Mesendoderm (in vitro differentiated cells): Measurements from ENCODE around the gene DDX28.
A peak's percentile ranks its signal among the peaks of the same experiment; 100 is the strongest.
"Not testable (repeated sequence)": the region's sequence is repeated elsewhere in the genome, so short reads cannot be mapped to it uniquely, and the experiment has no call there.

Source experiments
- DNase-seq: peaks from one replicate; pipeline ENCODE4 v3.0.0; 2013
- H2AK5ac ChIP-seq: 2 replicates; pipeline ENCODE4 v1.6.1; 2013; ENCODE audit warnings: low read length, inconsistent platforms
- H2BK120ac ChIP-seq: 2 replicates; pipeline ENCODE4 v1.6.1; 2013; ENCODE audit warnings: low read depth, mild to moderate bottlenecking, low read length, moderate library complexity, mixed read lengths
- H2BK15ac ChIP-seq: replicated peaks from 2 replicates; pipeline ENCODE4 v1.6.1; 2013; ENCODE audit warnings: low read depth, mild to moderate bottlenecking, moderate library complexity
- H2BK5ac ChIP-seq: 2 replicates; pipeline ENCODE4 v1.6.1; 2013; ENCODE audit warnings: low read length, inconsistent platforms
- H3K18ac ChIP-seq: 2 replicates; pipeline ENCODE4 v1.6.1; 2013; ENCODE audit warnings: mild to moderate bottlenecking, low read length, mixed read lengths
- H3K23ac ChIP-seq: one replicate; pipeline ENCODE4 v1.6.1; 2013; ENCODE audit warnings: low read length
- H3K27ac ChIP-seq: 2 replicates; pipeline ENCODE4 v1.5.1; 2013; ENCODE audit warnings: low read depth, mild to moderate bottlenecking, inconsistent platforms, low read length, moderate library complexity
- H3K27me3 ChIP-seq: 2 replicates; pipeline ENCODE4 v1.6.1; 2013; ENCODE audit warnings: low read length, control low read depth, mild to moderate bottlenecking, inconsistent platforms; ENCODE audit not compliant: insufficient read depth, poor library complexity
- H3K36me3 ChIP-seq: 2 replicates; pipeline ENCODE4 v1.6.1; 2013; ENCODE audit warnings: low read length, inconsistent platforms; ENCODE audit not compliant: control insufficient read depth, insufficient read depth
- H3K4ac ChIP-seq: one replicate; pipeline ENCODE4 v1.6.1; 2013; ENCODE audit warnings: low read depth, mild to moderate bottlenecking, low read length, moderate library complexity
- H3K4me1 ChIP-seq: 2 replicates; pipeline ENCODE4 v1.6.1; 2013; ENCODE audit warnings: low read depth, low read length, inconsistent platforms; ENCODE audit not compliant: control insufficient read depth
- H3K4me2 ChIP-seq: 2 replicates; pipeline ENCODE4 v1.6.1; 2013; ENCODE audit warnings: low read length
- H3K4me3 ChIP-seq: 2 replicates; pipeline ENCODE4 v1.5.1; 2013; ENCODE audit warnings: mild to moderate bottlenecking, low read length
- H3K56ac ChIP-seq: one replicate; pipeline ENCODE4 v1.6.1; 2013; ENCODE audit warnings: low read length
- H3K79me1 ChIP-seq: 2 replicates; pipeline ENCODE4 v1.6.1; 2013; ENCODE audit warnings: low read length, inconsistent platforms
- H3K79me2 ChIP-seq: 2 replicates; pipeline ENCODE4 v1.6.1; 2013; ENCODE audit warnings: mild to moderate bottlenecking, low read length; ENCODE audit not compliant: control insufficient read depth, insufficient read depth
- H3K9ac ChIP-seq: 2 replicates; pipeline ENCODE4 v1.6.1; 2013; ENCODE audit warnings: low read length, inconsistent platforms
- H4K5ac ChIP-seq: one replicate; pipeline ENCODE4 v1.6.1; 2013; ENCODE audit warnings: low read length
- H4K8ac ChIP-seq: one replicate; pipeline ENCODE4 v1.6.1; 2013; ENCODE audit warnings: low read depth, mild to moderate bottlenecking, control low read depth, low read length, moderate library complexity
- WGBS: extraction: QIAGEN DNeasy Blood & Tissue Kit; methylation state at CpG from one replicate; pipeline ENCODE4 v1.1.7; 2013; ENCODE audit warnings: low lambda C conversion rate, missing lambda C conversion rate; ENCODE audit not compliant: insufficient coverage; ENCODE audit errors: extremely low coverage; 5-methylcytosine and 5-hydroxymethylcytosine counted together

Gene DDX28

DNA sequence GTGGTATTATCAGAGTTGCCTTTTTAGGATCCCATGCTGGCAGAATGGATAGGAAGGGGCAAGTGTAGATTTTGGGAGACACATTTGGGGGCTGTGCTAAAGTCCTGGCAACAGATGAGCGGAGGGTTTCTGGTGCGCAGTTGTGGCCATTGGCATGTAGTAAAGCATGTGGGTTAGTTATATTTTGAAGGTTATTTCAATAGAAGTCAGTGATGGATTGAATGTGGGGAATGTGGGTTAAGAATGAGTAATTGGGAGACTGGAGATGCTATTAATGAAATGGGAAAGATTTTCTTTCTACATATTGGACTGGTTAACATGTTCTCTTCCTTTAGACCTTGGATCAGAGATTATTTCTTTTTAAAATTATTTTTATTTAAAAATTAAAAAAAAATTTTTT, 10.1 kb upstream of the DDX28 start:
- H3K4me3 ChIP-seq: no peak overlapping the region

GRCh38 chr16:68031951-68032350, 8.9 kb upstream of the DDX28 start:
- WGBS: no CpG with 5 or more reads among the region's 2 CpGs
- H3K79me2 ChIP-seq: no peaks in the 10 kb centered on the region
- no peak overlapping the region for H4K8ac ChIP-seq
- no peak overlapping the region for H3K23ac ChIP-seq
- H2BK15ac ChIP-seq: no peak overlapping the region
- no peak overlapping the region for H3K4ac ChIP-seq
- H2BK120ac ChIP-seq: no peak overlapping the region
- H3K27ac ChIP-seq: no peak overlapping the region
- H3K4me1 ChIP-seq: no peaks in the 10 kb centered on the region
- no peak for DNase-seq
- H3K18ac ChIP-seq: no peak overlapping the region
- no peak overlapping the region for H2BK5ac ChIP-seq
- H3K56ac ChIP-seq: no peak overlapping the region
- no peak overlapping the region for H2AK5ac ChIP-seq
- H3K79me1 ChIP-seq: no peaks in the 10 kb centered on the region
- no peak overlapping the region for H4K5ac ChIP-seq
- H3K9ac ChIP-seq: no peak overlapping the region
- H3K4me3 ChIP-seq: no peak overlapping the region
- H3K4me2 ChIP-seq: no peak overlapping the region
- H3K36me3 ChIP-seq: no peaks in the 10 kb centered on the region
- no peaks in the 10 kb centered on the region for H3K27me3 ChIP-seq

More for the DNA sequence above, 10.1 kb upstream of the DDX28 start:
- no peak overlapping the region for H4K5ac ChIP-seq
- no peak overlapping the region for H3K56ac ChIP-seq
- H2BK120ac ChIP-seq: no peak overlapping the region
- no peaks in the 10 kb centered on the region for H3K27me3 ChIP-seq
- H2AK5ac ChIP-seq: no peak overlapping the region
- no peak overlapping the region for H2BK5ac ChIP-seq
- H3K4me2 ChIP-seq: no peak overlapping the region
- H3K4ac ChIP-seq: no peak overlapping the region
- DNase-seq: no peak
- no CpG with 5 or more reads among the region's 2 CpGs for WGBS
- no peak overlapping the region for H3K23ac ChIP-seq
- H3K36me3 ChIP-seq: no peaks in the 10 kb centered on the region
- H3K79me2 ChIP-seq: no peaks in the 10 kb centered on the region
- H3K4me1 ChIP-seq: no peaks in the 10 kb centered on the region
- no peaks in the 10 kb centered on the region for H3K79me1 ChIP-seq
- no peak overlapping the region for H4K8ac ChIP-seq
- no peak overlapping the region for H3K27ac ChIP-seq
- no peak overlapping the region for H3K18ac ChIP-seq
- no peak overlapping the region for H3K9ac ChIP-seq
- no peak overlapping the region for H2BK15ac ChIP-seq

DNA sequence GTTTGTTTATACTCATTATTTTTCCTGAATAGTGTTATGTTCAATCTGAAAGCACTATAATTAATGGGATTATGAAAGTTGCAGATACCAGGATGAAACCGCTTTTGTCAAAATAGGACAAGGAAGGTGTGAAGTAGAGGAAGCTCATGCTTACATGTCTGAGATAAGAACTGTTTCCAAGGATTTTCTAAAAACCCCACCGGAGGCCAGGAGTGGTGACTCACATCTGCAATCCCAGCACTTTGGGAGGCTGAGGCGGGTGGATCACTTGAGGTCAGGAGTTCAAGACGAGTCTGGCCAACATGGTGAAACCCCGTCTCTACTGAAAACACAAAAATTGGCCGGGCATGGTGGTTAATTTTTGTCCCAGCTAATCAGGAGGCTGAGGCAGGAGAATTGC, 7.1 kb upstream of the DDX28 start:
- DNase-seq, H2BK120ac ChIP-seq, H4K5ac ChIP-seq, H3K4me2 ChIP-seq, H2BK5ac ChIP-seq, H3K4ac ChIP-seq, H3K56ac ChIP-seq, H2AK5ac ChIP-seq, H3K27ac ChIP-seq, H3K27me3 ChIP-seq, H3K36me3 ChIP-seq, H4K8ac ChIP-seq, H2BK15ac ChIP-seq, H3K79me1 ChIP-seq, H3K4me1 ChIP-seq, H3K18ac ChIP-seq, H3K79me2 ChIP-seq, H3K23ac ChIP-seq, H3K4me3 ChIP-seq, H3K9ac ChIP-seq: not testable (repeated sequence)
- WGBS: no CpG with 5 or more reads among the region's 6 CpGs

DNA sequence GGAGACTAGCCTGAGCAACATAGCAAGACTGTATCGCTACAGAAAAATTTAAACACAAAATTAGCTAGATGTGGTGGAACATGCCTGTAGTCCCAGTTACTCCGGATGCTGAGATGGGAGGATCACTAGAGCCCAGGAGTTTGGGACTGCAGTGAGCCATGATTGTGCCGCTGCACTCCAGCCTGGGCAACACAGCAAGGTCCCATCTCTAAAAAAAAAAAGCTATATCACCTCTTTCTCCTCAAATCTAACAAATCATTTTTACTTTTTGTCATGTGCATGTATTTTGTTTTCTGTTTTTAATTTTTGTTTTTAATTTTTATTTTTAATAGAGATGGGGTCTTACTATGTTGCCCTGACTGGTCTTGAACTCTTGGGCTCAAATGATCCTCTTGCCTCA, 6.0 kb upstream of the DDX28 start:
- H3K56ac ChIP-seq: no peak overlapping the region
- no peaks in the 10 kb centered on the region for H3K4me1 ChIP-seq
- H3K4ac ChIP-seq: no peak overlapping the region
- no peak overlapping the region for H2BK5ac ChIP-seq
- no peak overlapping the region for H4K5ac ChIP-seq
- no peak overlapping the region for H3K18ac ChIP-seq
- no peak overlapping the region for H3K9ac ChIP-seq
- H3K4me3 ChIP-seq: no peak overlapping the region
- H2BK15ac ChIP-seq: no peak overlapping the region
- no peak overlapping the region for H2AK5ac ChIP-seq
- no peak for DNase-seq
- H3K36me3 ChIP-seq: no peaks in the 10 kb centered on the region
- H3K27ac ChIP-seq: no peak overlapping the region
- H4K8ac ChIP-seq: no peak overlapping the region
- no peak overlapping the region for H3K23ac ChIP-seq
- no CpG with 5 or more reads among the region's 3 CpGs for WGBS
- H3K4me2 ChIP-seq: no peak overlapping the region
- no peaks in the 10 kb centered on the region for H3K27me3 ChIP-seq
- no peaks in the 10 kb centered on the region for H3K79me1 ChIP-seq
- H2BK120ac ChIP-seq: no peak overlapping the region
- H3K79me2 ChIP-seq: no peaks in the 10 kb centered on the region

- Histone ChIP-seq H3K79me2 (peaks cover 11% of the 10 kb centered on the region), H3K27ac (no peak overlapping the region), H3K4me2 (peak overlapping the region; percentile 89), H3K4ac (no peak overlapping the region), H2BK5ac (no peak overlapping the region), H3K36me3 (no peaks in the 10 kb centered on the region), H3K23ac (peak overlapping the region; percentile 38), H3K56ac (peak overlapping the region; percentile 99), H4K8ac (no peak overlapping the region), H3K9ac (peak overlapping the region; percentile 97), H2BK15ac (no peak overlapping the region), H3K4me3 (peak overlapping the region; percentile 95), H3K27me3 (no peaks in the 10 kb centered on the region), H3K4me1 (peaks cover 2% of the 10 kb centered on the region), H4K5ac (no peak overlapping the region), H3K79me1 (peaks cover 13% of the 10 kb centered on the region), H3K18ac (no peak overlapping the region), H2BK120ac (no peak overlapping the region), H2AK5ac (no peak overlapping the region)
- DNase-seq: no peak
- no CpG with 5 or more reads among the region's 19 CpGs for WGBS
Measured at GRCh38 chr16:68022278-68022727, 729 bp downstream of the DDX28 start.

DNA sequence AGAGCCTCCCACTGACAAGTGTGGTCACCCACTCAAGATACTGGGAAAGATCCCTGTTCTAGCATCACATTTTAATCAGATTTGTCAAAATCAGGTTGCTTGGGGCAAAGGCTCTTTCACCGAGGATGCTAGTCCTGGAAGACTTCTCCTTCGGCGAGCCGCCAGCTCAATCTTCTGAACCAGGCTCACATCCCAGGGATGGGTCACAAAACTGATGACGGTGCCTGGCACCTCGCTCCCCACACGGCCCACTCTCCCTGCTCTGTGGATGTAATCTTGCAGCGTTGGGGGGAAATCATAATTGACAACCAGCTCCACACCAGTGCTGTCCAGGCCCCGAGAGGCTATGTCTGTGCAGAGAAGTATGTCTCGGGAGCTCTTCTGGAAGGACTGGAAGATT, 1.5 kb downstream of the DDX28 start:
- Histone ChIP-seq H3K4me3 (no peak overlapping the region), H3K36me3 (no peaks in the 10 kb centered on the region), H2AK5ac (no peak overlapping the region)

More for the DNA sequence above, 1.5 kb downstream of the DDX28 start:
- Histone ChIP-seq H4K5ac (no peak overlapping the region), H3K4me2 (no peak overlapping the region), H3K4ac (no peak overlapping the region), H3K23ac (no peak overlapping the region), H2BK5ac (no peak overlapping the region), H2BK15ac (no peak overlapping the region), H4K8ac (no peak overlapping the region), H3K27ac (no peak overlapping the region), H3K79me1 (peaks cover 13% of the 10 kb centered on the region), H3K79me2 (peaks cover 11% of the 10 kb centered on the region), H3K27me3 (no peaks in the 10 kb centered on the region), H3K56ac (no peak overlapping the region), H2BK120ac (no peak overlapping the region), H3K18ac (no peak overlapping the region), H3K4me1 (peaks cover 2% of the 10 kb centered on the region), H3K9ac (no peak overlapping the region)
- DNase-seq: no peak
- no CpG with 5 or more reads among the region's 10 CpGs for WGBS
